ENCODE data around the gene C17orf100. TPM values are rescaled to one million over a fixed set of nuclear protein-coding genes. Genes with fewer than 3 reads are reported as not detected.

The C17orf100 gene
- total and polyA plus RNA-seq, 10 of the 15 experiments (the other 5 are each of a cell fraction or from before 2014, with no cell fraction given), result 0.84 to 4.7 (median 1.8) TPM

GRCh38 chr17:6603744-6604325 is 47.7 kb upstream of the C17orf100 start:
- Histone ChIP-seq H3K79me2 (ENCODE audit: control insufficient read depth, insufficient read depth, low read length) (no peaks in the 10 kb centered on the region), H3K4me1 (ENCODE audit: control insufficient read depth, insufficient read depth, low read length) (no peaks in the 10 kb centered on the region), H2AFZ (ENCODE audit: control insufficient read depth, low read depth, low read length) (no peak overlapping the region), H4K20me1 (ENCODE audit: control insufficient read depth, insufficient read depth) (no peaks in the 10 kb centered on the region; the same call in 1 of the 2 replicates), H3K27me3 (replicated peaks in 1 of 2; ENCODE audit: control insufficient read depth in 2 of 2, insufficient read depth in 2 of 2, low read length in 1 of 2) (no peaks in the 10 kb centered on the region), H3K4me2 (ENCODE audit: control insufficient read depth, insufficient read depth) (no peak overlapping the region), H3K36me3 (ENCODE audit: control insufficient read depth in 2 of 2, insufficient read depth in 2 of 2, low read length in 1 of 2) (peaks cover under 1 to 18% of the 10 kb centered on the region in 2 experiments; a peak in 3 of 4 replicates), H3K4me3 (no peak overlapping the region), H3K9ac (ENCODE audit: control insufficient read depth, insufficient read depth, low read length) (no peak overlapping the region), H3K9me3 (replicated peaks; ENCODE audit: control insufficient read depth, insufficient read depth, low read length) (no peaks in the 10 kb centered on the region), H3K27ac (ENCODE audit: control insufficient read depth, insufficient read depth) (no peak overlapping the region)
- FAIRE-seq (no peak), DNase-seq (ENCODE audit: low read depth, low spot score) (no peak), ATAC-seq (no peak)
- ChIA-PET POLR2A (no interaction called here), SMC1A (ENCODE audit: uncharacterized antibody, unreplicated experiment) (no interaction called here), RAD21 (ENCODE audit: unreplicated experiment) (no interaction called here), CTCF (no interaction called here)
- in situ Hi-C loops (cut with MboI) (no loop called here), intact Hi-C loops (cut with micrococcal nuclease; ENCODE audit: unreplicated experiment) (no loop called here)
- no TSS peak for BruUV-seq (replicated peaks)
- 84% methylated on average over 3 of the region's 3 CpGs for WGBS (ENCODE audit: insufficient coverage, insufficient replicate concordance, low lambda C conversion rate, missing lambda C conversion rate)
- TF ChIP-seq TCF3 (IDR thresholded peaks at IDR 0.05; ENCODE audit: borderline replicate concordance, insufficient read depth, low read depth, low read length) (no peak), POU2F2 (IDR thresholded peaks at IDR 0.05; ENCODE audit: borderline replicate concordance, low read depth, low read length) (no peak), JUND (IDR thresholded peaks at IDR 0.05; ENCODE audit: low read depth, low read length) (no peak), USF1 (IDR thresholded peaks at IDR 0.05; ENCODE audit: borderline replicate concordance, extremely low read length, insufficient read depth, low read depth, low read length) (no peak), FOXM1 (IDR thresholded peaks at IDR 0.05; ENCODE audit: low read depth, low read length) (no peak), NFYB (IDR thresholded peaks at IDR 0.05; ENCODE audit: insufficient read depth, low read depth, low read length) (no peak), IRF3 (IDR thresholded peaks at IDR 0.05) (no peak), KDM1A (IDR thresholded peaks at IDR 0.05; ENCODE audit: borderline replicate concordance) (no peak), DPF2 (IDR thresholded peaks at IDR 0.05) (no peak), POLR2AphosphoS5 (IDR thresholded peaks at IDR 0.05; ENCODE audit: low read length) (no peak), TBL1XR1 (IDR thresholded peaks at IDR 0.05; ENCODE audit: low read depth, low read length) (no peak), PAX8 (IDR thresholded peaks at IDR 0.05) (no peak), EZH2 (IDR thresholded peaks at IDR 0.05; ENCODE audit: borderline replicate concordance, control insufficient read depth, low read depth, low read length) (no peak), NFXL1 (IDR thresholded peaks at IDR 0.05; ENCODE audit: borderline replicate concordance) (no peak), ZNF274 (IDR thresholded peaks at IDR 0.05; ENCODE audit: insufficient read depth, insufficient read length) (no peak), GATAD2B (conservative IDR thresholded peaks at IDR 0.05; ENCODE audit: low read depth) (no peak), ZNF384 (IDR thresholded peaks at IDR 0.05; ENCODE audit: borderline replicate concordance, low read depth, low read length) (no peak)
- TF ChIP-seq, protein P1, sequence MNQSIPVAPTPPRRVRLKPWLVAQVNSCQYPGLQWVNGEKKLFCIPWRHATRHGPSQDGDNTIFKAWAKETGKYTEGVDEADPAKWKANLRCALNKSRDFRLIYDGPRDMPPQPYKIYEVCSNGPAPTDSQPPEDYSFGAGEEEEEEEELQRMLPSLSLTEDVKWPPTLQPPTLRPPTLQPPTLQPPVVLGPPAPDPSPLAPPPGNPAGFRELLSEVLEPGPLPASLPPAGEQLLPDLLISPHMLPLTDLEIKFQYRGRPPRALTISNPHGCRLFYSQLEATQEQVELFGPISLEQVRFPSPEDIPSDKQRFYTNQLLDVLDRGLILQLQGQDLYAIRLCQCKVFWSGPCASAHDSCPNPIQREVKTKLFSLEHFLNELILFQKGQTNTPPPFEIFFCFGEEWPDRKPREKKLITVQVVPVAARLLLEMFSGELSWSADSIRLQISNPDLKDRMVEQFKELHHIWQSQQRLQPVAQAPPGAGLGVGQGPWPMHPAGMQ (IDR thresholded peaks at IDR 0.05; ENCODE audit: borderline replicate concordance), result no peak
- TF ChIP-seq, protein P2, sequence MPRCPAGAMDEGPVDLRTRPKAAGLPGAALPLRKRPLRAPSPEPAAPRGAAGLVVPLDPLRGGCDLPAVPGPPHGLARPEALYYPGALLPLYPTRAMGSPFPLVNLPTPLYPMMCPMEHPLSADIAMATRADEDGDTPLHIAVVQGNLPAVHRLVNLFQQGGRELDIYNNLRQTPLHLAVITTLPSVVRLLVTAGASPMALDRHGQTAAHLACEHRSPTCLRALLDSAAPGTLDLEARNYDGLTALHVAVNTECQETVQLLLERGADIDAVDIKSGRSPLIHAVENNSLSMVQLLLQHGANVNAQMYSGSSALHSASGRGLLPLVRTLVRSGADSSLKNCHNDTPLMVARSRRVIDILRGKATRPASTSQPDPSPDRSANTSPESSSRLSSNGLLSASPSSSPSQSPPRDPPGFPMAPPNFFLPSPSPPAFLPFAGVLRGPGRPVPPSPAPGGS (IDR thresholded peaks at IDR 0.05; ENCODE audit: borderline replicate concordance, insufficient read depth, low read depth, low read length, poor library complexity, severe bottlenecking), result no peak
